22Rv1 (cell line): ENCODE data around the gene HTT.

Source experiments
- H3K27ac ChIP-seq: fragments of 450-650 bp; 2 replicates; pipeline ENCODE4 v1.5.1; 2017
- CTCF ChIP-seq: fragments of 450-650 bp; IDR thresholded peaks from 2 replicates; pipeline ENCODE4 v1.5.1; 2017; ENCODE audit warnings: mild to moderate bottlenecking
- ZFX ChIP-seq: fragments of 450-650 bp; IDR thresholded peaks from 2 replicates; pipeline ENCODE4 v1.6.1; 2017; ENCODE audit warnings: antibody characterized with exemption, borderline replicate concordance

Gene HTT

GRCh38 chr4:3116955-3117354, 42.5 kb downstream of the HTT start:
- H3K27ac ChIP-seq: no peak overlapping the region
- TF ChIP-seq ZFX (no peak), CTCF (no peak)

GRCh38 chr4:3118312-3118711, 43.8 kb downstream of the HTT start:
- no peak for TF ChIP-seq ZFX
- no peak for TF ChIP-seq CTCF
- no peak overlapping the region for H3K27ac ChIP-seq

- H3K27ac ChIP-seq: peak overlapping the region; percentile 21; the same call in 1 of the 2 replicates
- TF ChIP-seq CTCF (no peak), ZFX (no peak)
Observed at GRCh38 chr4:3119464-3119863, 45.0 kb downstream of the HTT start.

GRCh38 chr4:3121110-3121509, 46.6 kb downstream of the HTT start:
- H3K27ac ChIP-seq: no peak overlapping the region
- TF ChIP-seq ZFX: no peak
- TF ChIP-seq CTCF: no peak

- H3K27ac ChIP-seq: no peak overlapping the region
- TF ChIP-seq ZFX: no peak
- TF ChIP-seq CTCF: no peak
Observed at GRCh38 chr4:3121596-3121995, 47.1 kb downstream of the HTT start.

GRCh38 chr4:3122081-3122563, 47.6 kb downstream of the HTT start:
- H3K27ac ChIP-seq: no peak overlapping the region
- TF ChIP-seq CTCF (no peak), ZFX (no peak)

GRCh38 chr4:3123181-3123671, 48.7 kb downstream of the HTT start:
- no peak overlapping the region for H3K27ac ChIP-seq
- TF ChIP-seq CTCF (no peak), ZFX (no peak)
